Testis (tissue), 3 donors: ENCODE measurements around the gene BTRC. TPM values are rescaled to one million over a fixed set of nuclear protein-coding genes. Genes with fewer than 3 reads are reported as not detected.
A peak's percentile ranks its signal among the peaks of the same experiment; 100 is the strongest.

Experiments
- DNase-seq: peaks from one replicate; pipeline ENCODE4 v3.0.0-alpha.2; 2019
- H3K27ac ChIP-seq, 2 donors: fragments of 200-600 bp; sonication (generic); one replicate each; pipeline ENCODE4 v1.5.1; 2019
- H3K27me3 ChIP-seq: fragments of 200-600 bp; sonication (generic); one replicate; pipeline ENCODE4 v1.5.1; 2019
- H3K36me3 ChIP-seq: fragments of 200-600 bp; sonication (generic); one replicate; pipeline ENCODE4 v1.5.1; 2017; ENCODE audit warnings: low read depth; ENCODE audit errors: missing control alignments
- H3K4me1 ChIP-seq: fragments of 200-600 bp; sonication (generic); one replicate; pipeline ENCODE4 v1.5.1; 2019
- H3K4me3 ChIP-seq, 2 donors: fragments of 200-600 bp; sonication (generic); one replicate each; pipeline ENCODE4 v1.5.1; 2017 to 2019
- H3K9me3 ChIP-seq: fragments of 200-600 bp; sonication (generic); one replicate; pipeline ENCODE4 v1.5.1; 2017
- POLR2A ChIP-seq: fragments of 450-650 bp; IDR thresholded peaks from one replicate; pipeline ENCODE4 v1.6.1; 2017; ENCODE audit warnings: antibody characterized with exemption, mild to moderate bottlenecking, moderate library complexity
- WGBS, 2 donors: methylation state at CpG; one replicate each; pipeline ENCODE4 v1.1.5; 2018; 5-methylcytosine and 5-hydroxymethylcytosine counted together
- intact Hi-C: fragments of 100-400 bp; cut with DNase I; formaldehyde crosslinking; loops from one replicate; pipeline ENCODE4 v1.15.1; 2023; ENCODE audit warnings: low total_unique reads
- polyA plus RNA-seq: library from polyadenylated mRNA; stranded (reverse); fragments of 350-450 nt; fragmentation: Illumina TruSeq; extraction: RNeasy Lipid Tissue Mini Kit (QIAGEN cat#74804); gene quantifications from one replicate; pipeline ENCODE4 v1.2.3, GENCODE V29; 2014; ENCODE audit warnings: low read depth, low replicate concordance; ENCODE audit not compliant: insufficient read depth
- total RNA-seq, 2 donors: library from RNA; depleted of rRNA; stranded (reverse); fragments of >200 nt; gene quantifications; one replicate each; pipeline ENCODE4 v1.2.3, GENCODE V29; 2016
- TF ChIP-seq, protein P1 (sequence below), 3 experiments: fragments of 450-650 bp in 2 of 3; fragments of 200-600 bp in 1 of 3; sonication (generic) in 1 of 3; IDR thresholded peaks; one replicate each; pipeline ENCODE4 v1.5.1; 2016 to 2019; ENCODE audit warnings: antibody characterized with exemption in 3 of 3, mild to moderate bottlenecking in 2 of 3, moderate library complexity in 1 of 3

BTRC gene
- total and polyA plus RNA-seq, 3 donors from 2014 or later, result 40.0 to 43.8 (median 41.0) TPM

DNA sequence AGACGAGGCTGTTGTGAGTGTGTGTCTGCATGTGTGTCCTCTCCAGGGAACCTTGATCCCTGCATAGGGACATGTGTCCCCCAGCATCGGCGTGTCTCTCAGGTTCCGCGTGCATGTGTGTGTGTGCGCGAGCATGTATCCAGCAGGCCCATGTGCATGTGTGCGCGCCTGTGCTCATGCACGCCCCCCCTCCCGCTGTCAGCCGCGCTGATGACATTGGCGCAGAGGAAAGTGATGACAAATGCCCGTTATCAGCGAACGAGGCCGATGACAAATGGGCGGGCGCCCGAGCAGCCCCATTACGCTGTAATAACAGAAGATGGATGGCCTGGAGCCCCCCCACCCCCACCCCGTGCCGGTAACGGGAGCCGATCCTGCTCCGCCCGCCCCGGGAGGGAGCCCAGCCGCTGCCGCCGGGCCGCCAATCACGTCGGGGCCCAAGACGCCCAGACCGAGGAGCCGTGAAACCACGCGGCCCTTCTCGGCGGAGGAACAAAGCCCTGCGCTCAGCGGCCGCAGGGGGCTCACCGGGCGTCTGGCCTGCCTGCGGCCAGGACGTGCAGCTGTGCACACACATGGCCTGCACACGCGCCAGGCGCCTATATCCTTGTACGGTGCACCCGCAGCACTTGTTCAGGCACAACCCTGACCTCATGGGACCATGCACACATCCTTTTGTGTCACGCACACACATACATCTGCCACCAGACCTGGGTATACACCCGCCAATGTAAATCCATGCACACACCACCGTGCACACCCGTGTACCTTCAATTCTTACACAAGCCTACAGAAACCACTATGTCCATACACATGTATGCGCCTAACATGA, 212.6 kb downstream of the BTRC start:
- Histone ChIP-seq H3K4me3 (peak overlapping the region in 1 of 2 donors; percentile 6), H3K36me3 (no peaks in the 10 kb centered on the region)

DNA sequence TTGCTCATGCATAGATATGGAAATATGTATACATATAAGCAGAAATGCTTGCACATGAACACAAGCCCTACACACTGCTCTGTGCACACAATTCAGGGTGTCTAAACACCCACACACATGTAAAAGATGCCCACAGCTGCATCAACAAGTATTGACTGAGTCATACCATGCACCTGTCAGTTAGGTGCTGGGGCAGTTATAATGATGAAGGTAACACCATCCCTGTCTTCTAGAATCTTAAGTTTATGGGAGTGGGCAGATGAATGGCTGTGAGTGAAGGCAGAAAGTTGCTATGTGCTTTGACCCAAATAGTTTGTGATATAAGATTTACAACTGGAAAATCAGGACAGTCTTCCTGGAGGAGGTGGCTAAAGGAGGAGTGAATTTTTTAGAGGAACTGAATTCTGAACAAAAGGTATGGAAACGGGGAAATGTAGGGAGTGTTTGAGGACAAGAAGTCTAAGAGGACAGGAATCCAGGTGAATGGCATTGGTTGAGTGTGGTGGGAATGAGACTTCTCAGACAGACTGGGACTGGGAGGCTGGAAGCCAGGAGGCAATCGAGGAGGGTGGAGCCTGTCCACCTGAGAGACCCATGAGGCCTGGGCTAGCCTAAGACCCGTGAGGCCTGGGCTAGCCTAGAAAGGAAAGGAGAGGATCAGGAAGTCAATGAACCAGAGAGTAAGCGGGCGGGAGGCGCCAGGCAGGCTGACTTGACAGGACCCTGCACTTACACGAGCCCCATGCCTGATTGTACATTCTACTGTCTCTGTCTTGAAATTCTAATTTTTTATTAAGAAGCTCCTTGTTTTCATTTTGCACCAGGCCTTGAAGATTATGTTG, 213.4 kb downstream of the BTRC start:
- WGBS, 2 donors, result 79 to 82% methylated on average over 7 of the region's 7 CpGs
- no peaks in the 10 kb centered on the region for H3K27me3 ChIP-seq
- no peak overlapping the region for H3K27ac ChIP-seq
- DNase-seq, result no peak
- no peaks in the 10 kb centered on the region for H3K36me3 ChIP-seq
- H3K4me3 ChIP-seq, result no peak overlapping the region
- no peak for TF ChIP-seq POLR2A
- TF ChIP-seq, protein P1, sequence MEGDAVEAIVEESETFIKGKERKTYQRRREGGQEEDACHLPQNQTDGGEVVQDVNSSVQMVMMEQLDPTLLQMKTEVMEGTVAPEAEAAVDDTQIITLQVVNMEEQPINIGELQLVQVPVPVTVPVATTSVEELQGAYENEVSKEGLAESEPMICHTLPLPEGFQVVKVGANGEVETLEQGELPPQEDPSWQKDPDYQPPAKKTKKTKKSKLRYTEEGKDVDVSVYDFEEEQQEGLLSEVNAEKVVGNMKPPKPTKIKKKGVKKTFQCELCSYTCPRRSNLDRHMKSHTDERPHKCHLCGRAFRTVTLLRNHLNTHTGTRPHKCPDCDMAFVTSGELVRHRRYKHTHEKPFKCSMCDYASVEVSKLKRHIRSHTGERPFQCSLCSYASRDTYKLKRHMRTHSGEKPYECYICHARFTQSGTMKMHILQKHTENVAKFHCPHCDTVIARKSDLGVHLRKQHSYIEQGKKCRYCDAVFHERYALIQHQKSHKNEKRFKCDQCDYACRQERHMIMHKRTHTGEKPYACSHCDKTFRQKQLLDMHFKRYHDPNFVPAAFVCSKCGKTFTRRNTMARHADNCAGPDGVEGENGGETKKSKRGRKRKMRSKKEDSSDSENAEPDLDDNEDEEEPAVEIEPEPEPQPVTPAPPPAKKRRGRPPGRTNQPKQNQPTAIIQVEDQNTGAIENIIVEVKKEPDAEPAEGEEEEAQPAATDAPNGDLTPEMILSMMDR (IDR thresholded peaks at IDR 0.05), result no peak
- peaks cover 22% of the 10 kb centered on the region for H3K4me1 ChIP-seq
- no peaks in the 10 kb centered on the region for H3K9me3 ChIP-seq
- intact Hi-C loops, result loop anchor here (5.0 kb wide), 1 partner anchor 350 kb away; no protein-coding TSS in a partner anchor

More for the DNA sequence above, 212.6 kb downstream of the BTRC start:
- intact Hi-C loops, result loop anchor here (5.0 kb wide), 1 partner anchor 349 kb away; no protein-coding TSS in a partner anchor
- no peak overlapping the region for H3K27ac ChIP-seq
- no peaks in the 10 kb centered on the region for H3K9me3 ChIP-seq
- peaks cover 22% of the 10 kb centered on the region for H3K4me1 ChIP-seq
- 12 to 21% methylated on average over 11 to 59 of the region's 59 CpGs for WGBS, 2 donors
- H3K27me3 ChIP-seq, result no peaks in the 10 kb centered on the region
- TF ChIP-seq, protein P1 (IDR thresholded peaks at IDR 0.05), result no peak
- DNase-seq, result no peak

DNA sequence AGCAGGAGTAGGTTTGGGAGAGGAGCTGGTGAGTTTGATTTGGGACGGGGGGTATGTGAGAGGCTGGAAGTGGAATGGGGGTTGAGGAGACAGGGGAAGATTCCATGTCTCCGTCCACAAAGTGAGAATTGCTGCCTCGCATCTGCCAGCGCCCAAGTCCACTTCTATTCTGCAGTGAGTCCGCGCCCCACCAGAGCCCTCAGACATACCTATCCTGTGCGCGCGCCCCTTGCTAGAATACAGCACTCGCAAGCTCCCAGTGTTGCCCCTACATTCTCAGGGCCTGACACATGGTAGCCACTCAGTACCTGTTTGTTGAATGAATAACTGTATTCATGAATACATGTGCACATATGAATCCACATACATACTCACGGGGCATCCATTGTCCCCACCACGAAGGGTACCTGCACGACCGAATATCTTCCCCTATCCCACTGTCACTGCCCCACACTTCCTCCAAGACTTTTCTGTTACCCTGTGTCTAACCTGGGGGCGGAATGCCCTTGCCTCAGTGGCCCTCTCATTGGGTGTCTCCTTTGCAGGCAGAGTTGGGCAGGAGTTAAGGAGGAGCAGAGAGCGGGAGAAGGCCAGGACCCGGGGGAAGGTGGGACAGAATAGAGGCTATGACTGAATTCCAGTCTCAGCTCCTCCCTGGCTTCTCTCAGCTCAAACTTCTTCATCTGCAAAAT, 214.2 kb downstream of the BTRC start:
- no peaks in the 10 kb centered on the region for H3K9me3 ChIP-seq
- no peak overlapping the region for H3K4me3 ChIP-seq
- H3K27me3 ChIP-seq, result no peaks in the 10 kb centered on the region
- DNase-seq, result no peak
- no peak for TF ChIP-seq POLR2A
- TF ChIP-seq, protein P1 (IDR thresholded peaks at IDR 0.05), result no peak
- WGBS, 2 donors, result 86 to 88% methylated on average over 17 of the region's 17 CpGs
- no peak overlapping the region for H3K27ac ChIP-seq
- no peaks in the 10 kb centered on the region for H3K36me3 ChIP-seq
- peaks cover 22% of the 10 kb centered on the region for H3K4me1 ChIP-seq
- intact Hi-C loops, result loop anchor here (5.0 kb wide), 1 partner anchor 351 kb away; no protein-coding TSS in a partner anchor

DNA sequence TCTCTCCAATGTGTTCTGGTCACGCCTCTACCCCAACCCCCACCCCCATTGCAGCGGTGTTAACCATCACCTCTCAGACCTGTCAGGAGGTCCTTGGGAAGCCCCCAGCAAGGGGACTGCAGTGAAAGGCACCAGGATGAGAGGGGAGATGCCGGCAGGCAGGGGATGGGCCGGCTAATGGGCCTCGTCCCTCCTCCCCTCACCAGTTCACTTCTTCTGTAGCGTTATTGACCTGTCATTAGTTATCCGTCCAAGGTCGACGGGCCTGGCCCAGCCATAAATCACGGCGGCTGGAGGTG, 215.3 kb downstream of the BTRC start:
- Histone ChIP-seq H3K4me3 (peak overlapping the region in 1 of 2 donors; percentile 62), H3K27me3 (no peaks in the 10 kb centered on the region), H3K36me3 (no peaks in the 10 kb centered on the region), H3K9me3 (no peaks in the 10 kb centered on the region), H3K4me1 (peaks cover 22% of the 10 kb centered on the region), H3K27ac (no peak overlapping the region)
- WGBS, 2 donors, result 1 to 10% methylated on average over 10 to 11 of the region's 11 CpGs
- TF ChIP-seq, protein P1 (IDR thresholded peaks at IDR 0.05), result no peak
- no peak for TF ChIP-seq POLR2A
- intact Hi-C loops, result loop anchor here (5.0 kb wide), 1 partner anchor 352 kb away; no protein-coding TSS in a partner anchor
- no peak for DNase-seq
